Measurements from ENCODE around the gene UNC5CL.

DNA sequence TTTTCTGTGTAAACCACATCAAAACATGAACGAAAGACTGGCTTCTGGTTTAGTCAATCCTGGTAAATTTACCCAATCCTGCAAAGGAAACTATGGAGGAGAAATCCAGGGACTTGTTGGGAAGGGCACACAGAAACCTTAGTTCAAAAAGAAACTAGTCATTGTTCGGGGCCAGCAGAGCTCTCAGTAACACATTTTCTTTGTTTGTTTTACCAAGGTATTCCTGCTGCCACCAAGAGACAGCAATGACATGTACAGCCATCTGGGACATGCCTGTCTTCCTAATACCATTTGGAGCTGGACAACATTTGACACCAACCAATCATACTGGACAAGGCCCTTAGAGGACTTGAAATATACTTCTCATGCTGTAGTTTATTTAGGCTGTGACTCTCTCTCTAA is 24.9 kb upstream of the UNC5CL start:
- TF ChIP-seq, protein P1, sequence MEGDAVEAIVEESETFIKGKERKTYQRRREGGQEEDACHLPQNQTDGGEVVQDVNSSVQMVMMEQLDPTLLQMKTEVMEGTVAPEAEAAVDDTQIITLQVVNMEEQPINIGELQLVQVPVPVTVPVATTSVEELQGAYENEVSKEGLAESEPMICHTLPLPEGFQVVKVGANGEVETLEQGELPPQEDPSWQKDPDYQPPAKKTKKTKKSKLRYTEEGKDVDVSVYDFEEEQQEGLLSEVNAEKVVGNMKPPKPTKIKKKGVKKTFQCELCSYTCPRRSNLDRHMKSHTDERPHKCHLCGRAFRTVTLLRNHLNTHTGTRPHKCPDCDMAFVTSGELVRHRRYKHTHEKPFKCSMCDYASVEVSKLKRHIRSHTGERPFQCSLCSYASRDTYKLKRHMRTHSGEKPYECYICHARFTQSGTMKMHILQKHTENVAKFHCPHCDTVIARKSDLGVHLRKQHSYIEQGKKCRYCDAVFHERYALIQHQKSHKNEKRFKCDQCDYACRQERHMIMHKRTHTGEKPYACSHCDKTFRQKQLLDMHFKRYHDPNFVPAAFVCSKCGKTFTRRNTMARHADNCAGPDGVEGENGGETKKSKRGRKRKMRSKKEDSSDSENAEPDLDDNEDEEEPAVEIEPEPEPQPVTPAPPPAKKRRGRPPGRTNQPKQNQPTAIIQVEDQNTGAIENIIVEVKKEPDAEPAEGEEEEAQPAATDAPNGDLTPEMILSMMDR (conservative IDR thresholded peaks at IDR 0.05; ENCODE audit: low read depth, low read length): no peak
- no peak for TF ChIP-seq EZH2 (IDR thresholded peaks at IDR 0.05; ENCODE audit: borderline replicate concordance, low read depth, low read length, poor library complexity, severe bottlenecking)
